Astrocyte of the spinal cord (primary cell): ENCODE measurements around the gene CHCHD10.

ENCODE experiments used
- DNase-seq: peaks from one replicate; pipeline ENCODE4 v3.0.0; 2011; ENCODE audit warnings: low read depth, low spot score
- H3K4me3 ChIP-seq: 2 replicates; pipeline ENCODE4 v1.5.1; 2011; ENCODE audit warnings: low read depth, mild to moderate bottlenecking, low read length, moderate library complexity
- CTCF ChIP-seq: IDR thresholded peaks from 2 replicates; pipeline ENCODE4 v1.5.1; 2012; ENCODE audit warnings: low read depth, mild to moderate bottlenecking, low read length, inconsistent platforms
- in situ Hi-C: cut with HindIII; loops from 2 replicates; pipeline ENCODE4 v1.10.0; 2017; ENCODE audit warnings: low sequenced_read_pairs

The CHCHD10 gene

GRCh38 chr22:23767673-23768548, at the start of gene CHCHD10:
CHCHD10 (minus strand) TSS chr22:23767972; CDS start chr22:23767874, 98 bp downstream.
- peak; percentile 52 for DNase-seq
- in situ Hi-C loops = no loop called here
- H3K4me3 ChIP-seq = peak within 1 kb of the TSS; percentile 56
- peak; percentile 88 for TF ChIP-seq CTCF

- no peak for DNase-seq
- TF ChIP-seq CTCF = no peak
- no peak overlapping the region for H3K4me3 ChIP-seq
- in situ Hi-C loops = no loop called here
These were observed 49.4 kb upstream of the CHCHD10 start for GRCh38 chr22:23817146-23817545.

- in situ Hi-C loops = no loop called here
- TF ChIP-seq CTCF = no peak
These were observed 48.6 kb upstream of the CHCHD10 start for GRCh38 chr22:23816156-23816976.

GRCh38 chr22:23815541-23816155, 47.9 kb upstream of the CHCHD10 start:
- in situ Hi-C loops = no loop called here
- no peak for TF ChIP-seq CTCF
- no peak for DNase-seq
- H3K4me3 ChIP-seq = no peak overlapping the region

More at GRCh38 chr22:23816156-23816976, 48.6 kb upstream of the CHCHD10 start:
- no peak overlapping the region for H3K4me3 ChIP-seq
- DNase-seq = no peak

- no peak overlapping the region for H3K4me3 ChIP-seq
- in situ Hi-C loops = no loop called here
- TF ChIP-seq CTCF = no peak
- no peak for DNase-seq
These were observed 44.6 kb upstream of the CHCHD10 start for GRCh38 chr22:23812378-23812777.

GRCh38 chr22:23806837-23807236, 39.1 kb upstream of the CHCHD10 start:
- in situ Hi-C loops = no loop called here
- no peak for DNase-seq
- no peak for TF ChIP-seq CTCF

More at GRCh38 chr22:23806837-23807236, 39.1 kb upstream of the CHCHD10 start:
- no peak overlapping the region for H3K4me3 ChIP-seq
